ENCODE measurements around the gene CLCA4.

Gene CLCA4

GRCh38 chr1:86517336-86517735 is 29.5 kb upstream of the CLCA4 start:
- H3K4me1 Mint-ChIP-seq = no peaks in the 10 kb centered on the region
- DNase-seq (ENCODE audit: low spot score in 2 of 2) = no peak
- no peaks in the 10 kb centered on the region for H3K9me3 Mint-ChIP-seq
- H3K27ac Mint-ChIP-seq = no peak overlapping the region
- H3K4me3 Mint-ChIP-seq = no peak overlapping the region
- H3K36me3 Mint-ChIP-seq = no peaks in the 10 kb centered on the region
- no peak for ATAC-seq

GRCh38 chr1:86520789-86521521 is 25.9 kb upstream of the CLCA4 start:
- DNase-seq (ENCODE audit: low spot score in 2 of 2) (no peak), ATAC-seq (no peak)
- H3K36me3 Mint-ChIP-seq = no peaks in the 10 kb centered on the region
- no peak overlapping the region for H3K4me3 Mint-ChIP-seq
- H3K27ac Mint-ChIP-seq = no peak overlapping the region
- no peaks in the 10 kb centered on the region for H3K4me1 Mint-ChIP-seq
- no peaks in the 10 kb centered on the region for H3K9me3 Mint-ChIP-seq

GRCh38 chr1:86521522-86521891 is 25.4 kb upstream of the CLCA4 start:
- no peaks in the 10 kb centered on the region for H3K4me1 Mint-ChIP-seq

DNA sequence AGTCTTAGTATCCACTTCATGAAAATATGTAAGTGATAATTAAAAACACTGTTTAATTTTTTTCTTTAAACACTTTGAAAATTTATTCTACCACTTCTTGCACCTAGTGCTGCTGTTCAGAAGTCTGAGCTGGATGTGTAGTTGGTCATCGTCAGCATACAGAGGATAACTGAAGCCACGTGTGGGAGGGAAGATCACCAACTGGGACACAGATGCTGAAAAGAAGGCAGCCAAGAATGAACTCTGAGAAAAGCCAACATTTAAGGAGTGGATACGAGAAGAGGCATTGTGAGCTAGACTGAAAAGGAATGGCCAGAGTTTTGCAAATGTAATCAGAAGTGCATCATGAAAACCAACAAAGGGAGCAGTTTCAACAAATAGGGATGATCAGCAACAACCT is 24.6 kb upstream of the CLCA4 start:
- ATAC-seq = no peak
- Mint-ChIP-seq H3K27ac (no peak overlapping the region), H3K4me3 (no peak overlapping the region), H3K36me3 (no peaks in the 10 kb centered on the region), H3K4me1 (no peaks in the 10 kb centered on the region), H3K9me3 (no peaks in the 10 kb centered on the region)
- DNase-seq (ENCODE audit: low spot score in 2 of 2) = no peak

More at GRCh38 chr1:86521522-86521891, 25.4 kb upstream of the CLCA4 start:
- no peak overlapping the region for H3K4me3 Mint-ChIP-seq
- no peaks in the 10 kb centered on the region for H3K9me3 Mint-ChIP-seq
- H3K27ac Mint-ChIP-seq = no peak overlapping the region
- H3K36me3 Mint-ChIP-seq = no peaks in the 10 kb centered on the region
- DNase-seq (ENCODE audit: low spot score in 2 of 2) (no peak), ATAC-seq (no peak)

- Mint-ChIP-seq H3K4me1 (no peaks in the 10 kb centered on the region), H3K36me3 (no peaks in the 10 kb centered on the region), H3K27ac (no peak overlapping the region), H3K4me3 (no peak overlapping the region), H3K9me3 (no peaks in the 10 kb centered on the region)
- DNase-seq (ENCODE audit: low spot score in 2 of 2) = no peak
- ATAC-seq = no peak
Observed at GRCh38 chr1:86523670-86524354, 23.1 kb upstream of the CLCA4 start.

GRCh38 chr1:86527306-86527705 is 19.6 kb upstream of the CLCA4 start:
- no peak overlapping the region for H3K27ac Mint-ChIP-seq
- ATAC-seq = no peak

GRCh38 chr1:86530211-86530845 is 16.6 kb upstream of the CLCA4 start:
- H3K36me3 Mint-ChIP-seq = no peaks in the 10 kb centered on the region
- H3K9me3 Mint-ChIP-seq = no peaks in the 10 kb centered on the region
- H3K4me1 Mint-ChIP-seq = no peaks in the 10 kb centered on the region
- H3K27ac Mint-ChIP-seq = no peak overlapping the region
- H3K4me3 Mint-ChIP-seq = no peak overlapping the region
- no peak for ATAC-seq
- no peak for DNase-seq (ENCODE audit: low spot score in 2 of 2)

More at GRCh38 chr1:86527306-86527705, 19.6 kb upstream of the CLCA4 start:
- no peak for DNase-seq (ENCODE audit: low spot score in 2 of 2)
- Mint-ChIP-seq H3K36me3 (no peaks in the 10 kb centered on the region), H3K9me3 (no peaks in the 10 kb centered on the region), H3K4me3 (no peak overlapping the region), H3K4me1 (no peaks in the 10 kb centered on the region)

DNA sequence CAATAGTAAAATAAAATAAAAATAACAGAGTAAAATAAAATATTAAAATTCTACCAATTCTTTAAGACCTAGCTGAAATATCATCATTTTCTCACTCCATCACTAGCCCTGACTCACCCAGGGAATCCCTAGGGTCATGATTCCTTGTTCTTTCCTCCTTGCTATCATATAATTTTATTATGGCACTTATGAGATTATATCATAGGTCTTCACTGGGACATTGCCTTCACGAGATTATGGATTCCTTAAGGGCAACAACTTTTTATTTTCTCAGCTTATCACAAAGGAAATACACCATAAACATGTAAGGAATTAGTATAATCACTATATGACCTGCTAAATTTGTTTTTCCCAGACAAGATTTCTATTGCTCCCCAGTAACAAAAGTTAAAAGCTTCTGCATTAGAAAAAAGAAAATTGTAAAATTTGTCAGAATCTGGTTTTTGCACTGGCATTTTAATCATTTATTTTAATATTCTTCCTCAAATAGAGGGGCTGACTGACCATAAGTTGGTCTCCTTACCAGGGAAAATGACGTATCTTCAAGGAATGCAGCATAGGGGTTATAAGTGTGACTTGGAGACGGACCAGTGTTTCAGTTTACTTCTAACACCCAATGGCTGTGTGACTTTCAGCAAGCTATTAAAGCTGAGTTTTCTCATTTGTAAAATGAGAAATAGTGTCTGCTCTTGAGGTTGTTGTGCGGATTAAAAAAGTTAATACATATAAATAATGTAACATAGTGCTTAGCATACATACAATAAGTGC is 8.8 kb upstream of the CLCA4 start:
- no peak overlapping the region for H3K27ac Mint-ChIP-seq

DNA sequence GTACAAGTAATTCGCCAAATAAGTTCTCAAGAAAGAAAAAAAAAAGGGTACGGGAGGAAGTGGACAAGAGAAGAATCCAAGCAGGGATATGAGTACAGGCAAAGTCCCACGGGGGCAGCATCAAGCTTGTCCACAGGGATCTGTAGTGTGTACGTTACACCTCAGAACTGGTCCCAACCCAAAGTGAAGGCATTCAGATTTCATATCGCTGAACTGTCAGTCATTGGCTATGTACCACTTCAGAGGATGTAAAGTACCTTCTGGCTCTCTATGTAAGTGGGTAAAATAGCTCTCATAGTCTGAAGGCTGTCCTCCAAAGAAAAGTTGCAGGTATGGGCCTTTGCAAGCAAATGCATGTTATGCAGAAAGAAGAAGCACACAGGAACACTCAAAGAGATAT is 8.1 kb upstream of the CLCA4 start:
- no peak for DNase-seq (ENCODE audit: low spot score in 2 of 2)

More for the DNA sequence above, 8.8 kb upstream of the CLCA4 start:
- Mint-ChIP-seq H3K9me3 (no peaks in the 10 kb centered on the region), H3K36me3 (no peaks in the 10 kb centered on the region), H3K4me1 (no peaks in the 10 kb centered on the region), H3K4me3 (no peak overlapping the region)
- no peak for ATAC-seq
- no peak for DNase-seq (ENCODE audit: low spot score in 2 of 2)

GRCh38 chr1:86541859-86542258 is 5.0 kb upstream of the CLCA4 start:
- DNase-seq (ENCODE audit: low spot score in 2 of 2) (no peak), ATAC-seq (no peak)
- no peaks in the 10 kb centered on the region for H3K4me1 Mint-ChIP-seq
- no peaks in the 10 kb centered on the region for H3K9me3 Mint-ChIP-seq
- no peak overlapping the region for H3K4me3 Mint-ChIP-seq
- H3K27ac Mint-ChIP-seq = no peak overlapping the region
- no peaks in the 10 kb centered on the region for H3K36me3 Mint-ChIP-seq

More for the DNA sequence above, 8.1 kb upstream of the CLCA4 start:
- Mint-ChIP-seq H3K9me3 (no peaks in the 10 kb centered on the region), H3K36me3 (no peaks in the 10 kb centered on the region), H3K4me3 (no peak overlapping the region), H3K27ac (no peak overlapping the region), H3K4me1 (no peaks in the 10 kb centered on the region)
- ATAC-seq = no peak

DNA sequence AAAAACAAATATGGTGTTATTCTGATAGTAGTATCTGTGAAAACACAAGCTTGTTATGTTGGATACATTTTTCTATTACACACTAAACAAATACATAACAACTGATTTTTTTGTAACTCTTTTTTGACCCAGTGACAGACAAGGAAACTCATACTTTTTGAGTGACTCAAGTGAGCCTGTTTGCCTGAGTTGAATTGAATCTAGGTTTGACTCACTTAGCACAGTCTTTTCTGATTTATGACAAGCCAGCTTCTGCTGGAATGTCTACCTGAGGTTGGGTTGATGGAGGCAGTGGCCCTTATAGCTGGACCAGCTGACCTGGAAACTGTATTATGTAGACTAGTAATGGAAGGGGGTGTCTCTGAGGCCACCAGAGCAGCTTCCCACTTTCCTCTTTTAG is 4.2 kb upstream of the CLCA4 start:
- no peak overlapping the region for H3K27ac Mint-ChIP-seq
- no peak for DNase-seq (ENCODE audit: low spot score in 2 of 2)
- no peaks in the 10 kb centered on the region for H3K36me3 Mint-ChIP-seq
- peak; percentile 19 for ATAC-seq
- no peaks in the 10 kb centered on the region for H3K9me3 Mint-ChIP-seq
- H3K4me3 Mint-ChIP-seq = no peak overlapping the region
- no peaks in the 10 kb centered on the region for H3K4me1 Mint-ChIP-seq

DNA sequence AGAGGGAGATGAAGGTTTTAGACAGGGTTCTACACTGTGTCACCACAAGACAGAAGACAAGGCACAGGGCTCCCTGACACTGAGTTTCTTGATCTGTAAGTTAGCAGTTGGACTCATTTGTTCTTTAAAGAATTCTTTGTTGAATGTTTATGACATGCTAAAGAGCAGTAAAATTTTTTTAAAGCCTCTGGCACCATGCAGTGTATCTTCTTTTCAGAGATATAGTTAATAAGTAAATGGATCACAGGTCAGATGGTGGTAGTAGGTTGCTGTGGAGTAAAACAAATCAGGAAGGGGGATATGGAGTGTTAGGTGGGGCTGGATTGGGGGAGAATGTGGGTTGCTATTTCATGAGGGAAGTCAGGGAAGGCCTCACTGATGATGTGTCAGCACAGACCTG is 2.0 kb downstream of the CLCA4 start:
- no peak overlapping the region for H3K4me3 Mint-ChIP-seq
- DNase-seq (ENCODE audit: low spot score in 2 of 2) (no peak), ATAC-seq (no peak)
- H3K4me1 Mint-ChIP-seq = no peaks in the 10 kb centered on the region
- H3K9me3 Mint-ChIP-seq = peaks cover under 1% of the 10 kb centered on the region
- no peak overlapping the region for H3K27ac Mint-ChIP-seq
- no peaks in the 10 kb centered on the region for H3K36me3 Mint-ChIP-seq

GRCh38 chr1:86551305-86551704 is 4.4 kb downstream of the CLCA4 start:
- no peaks in the 10 kb centered on the region for H3K36me3 Mint-ChIP-seq

DNA sequence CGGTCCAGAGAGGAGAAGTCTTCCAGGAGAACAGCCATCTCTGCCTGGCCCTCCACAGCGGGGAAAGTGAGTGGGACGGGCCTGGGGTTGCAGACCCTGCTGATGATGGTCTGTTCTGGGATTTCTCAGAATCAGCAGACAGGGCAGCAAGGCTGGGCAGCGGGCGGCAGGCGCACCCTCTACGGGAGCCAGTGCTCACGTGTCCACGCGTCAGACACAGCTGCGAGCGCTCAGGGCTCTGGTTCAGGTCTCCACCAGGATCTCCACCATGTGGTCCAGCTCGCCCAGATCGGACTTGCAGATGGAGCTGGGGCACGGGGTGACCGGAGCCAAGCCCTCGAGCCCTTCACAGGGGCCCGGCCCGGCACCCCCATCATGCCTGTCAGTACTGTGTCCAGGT is 5.5 kb downstream of the CLCA4 start:
- Mint-ChIP-seq H3K27ac (no peak overlapping the region), H3K9me3 (peaks cover 7% of the 10 kb centered on the region), H3K36me3 (no peaks in the 10 kb centered on the region), H3K4me3 (no peak overlapping the region), H3K4me1 (no peaks in the 10 kb centered on the region)
- ATAC-seq = peak; percentile 43
- no peak for DNase-seq (ENCODE audit: low spot score in 2 of 2)

More at GRCh38 chr1:86551305-86551704, 4.4 kb downstream of the CLCA4 start:
- Mint-ChIP-seq H3K9me3 (peaks cover 3% of the 10 kb centered on the region), H3K4me1 (no peaks in the 10 kb centered on the region), H3K27ac (no peak overlapping the region), H3K4me3 (no peak overlapping the region)
- DNase-seq (ENCODE audit: low spot score in 2 of 2) (no peak), ATAC-seq (no peak)

DNA sequence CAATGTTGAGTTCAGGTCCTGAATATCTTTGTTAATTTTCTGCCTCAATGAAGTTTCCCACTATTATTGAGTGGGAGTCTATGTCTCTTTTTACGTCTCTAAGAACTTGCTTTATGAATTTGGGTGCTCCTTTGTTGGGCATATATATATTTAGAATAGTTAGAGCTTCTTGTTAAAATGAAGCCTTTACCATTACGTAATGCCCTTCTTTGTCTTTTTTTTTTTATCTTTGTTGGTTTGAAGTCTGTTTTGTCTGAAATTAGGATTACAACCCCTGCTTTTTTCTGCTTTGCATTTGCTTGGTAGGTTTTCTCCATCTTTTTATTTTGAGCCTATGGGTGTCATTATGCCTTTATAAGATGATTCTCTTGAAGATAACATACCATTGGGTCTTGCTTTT is 10.9 kb downstream of the CLCA4 start:
- no peak for DNase-seq (ENCODE audit: low spot score in 2 of 2)
- no peaks in the 10 kb centered on the region for H3K36me3 Mint-ChIP-seq
- no peak overlapping the region for H3K4me3 Mint-ChIP-seq
- H3K27ac Mint-ChIP-seq = no peak overlapping the region
- no peak for ATAC-seq
- H3K9me3 Mint-ChIP-seq = peaks cover 10% of the 10 kb centered on the region
- H3K4me1 Mint-ChIP-seq = no peaks in the 10 kb centered on the region

Measured in stimulated activated effector memory CD8-positive, alpha-beta T cell treated with anti-CD3 and anti-CD28 coated beads, Interleukin-12 subunit alpha, Interleukin-12 subunit beta, amount 100 ng/mL, for 72 hours (primary cell).